BLaER1 (cell line): ENCODE data around the gene ADAMTS6.
"Not testable (repeated sequence)": the region's sequence is repeated elsewhere in the genome, so short reads cannot be mapped to it uniquely, and the experiment has no call there.

Experiments
- H3K27ac ChIP-seq: shearing (Covaris generic); formaldehyde crosslinking; 2 replicates; pipeline ENCODE4 v1.8.1; 2022
- H3K27me3 ChIP-seq: shearing (Covaris generic); formaldehyde crosslinking; 2 replicates; pipeline ENCODE4 v1.8.1; 2022
- H3K36me3 ChIP-seq: shearing (Covaris generic); formaldehyde crosslinking; 2 replicates; pipeline ENCODE4 v1.8.1; 2022
- H3K4me1 ChIP-seq: shearing (Covaris generic); formaldehyde crosslinking; 2 replicates; pipeline ENCODE4 v1.8.1; 2022
- H3K4me2 ChIP-seq: shearing (Covaris generic); formaldehyde crosslinking; 2 replicates; pipeline ENCODE4 v1.8.1; 2022
- H3K4me3 ChIP-seq: shearing (Covaris generic); formaldehyde crosslinking; 2 replicates; pipeline ENCODE4 v1.8.1; 2022
- H3K9ac ChIP-seq: shearing (Covaris generic); formaldehyde crosslinking; 2 replicates; pipeline ENCODE4 v1.8.1; 2022
- H3K9me3 ChIP-seq: shearing (Covaris generic); formaldehyde crosslinking; 2 replicates; pipeline ENCODE4 v1.8.1; 2022
- H4K20me1 ChIP-seq: shearing (Covaris generic); formaldehyde crosslinking; 2 replicates; pipeline ENCODE4 v1.8.1; 2022
- Cebpa-rat ChIP-seq: shearing (Covaris generic); IDR thresholded peaks from 2 replicates; pipeline ENCODE4 v1.8.1; 2022

The ADAMTS6 gene

GRCh38 chr5:65481635-65482295, at the start of gene ADAMTS6:
Gene ADAMTS6 (minus strand): TSS chr5:65481920. CDS start chr5:65473673, 8,247 bp downstream.
- Histone ChIP-seq H3K4me3 (peak within 1 kb of the TSS; percentile 70), H3K27me3 (no peaks in the 10 kb centered on the region)

GRCh38 chr5:65530904-65531303, 49.2 kb upstream of the ADAMTS6 start:
- no peak overlapping the region for H3K4me3 ChIP-seq
- no peak overlapping the region for H3K27ac ChIP-seq
- H3K4me1 ChIP-seq: no peaks in the 10 kb centered on the region
- no peaks in the 10 kb centered on the region for H3K9me3 ChIP-seq
- no peak overlapping the region for H3K9ac ChIP-seq
- H3K36me3 ChIP-seq: peaks cover 58% of the 10 kb centered on the region
- no peaks in the 10 kb centered on the region for H4K20me1 ChIP-seq
- TF ChIP-seq Cebpa-rat: no peak
- H3K4me2 ChIP-seq: no peak overlapping the region
- no peaks in the 10 kb centered on the region for H3K27me3 ChIP-seq

More at GRCh38 chr5:65481635-65482295, at the start of gene ADAMTS6:
- Histone ChIP-seq H4K20me1 (no peaks in the 10 kb centered on the region), H3K4me2 (peak within 1 kb of the TSS; percentile 79), H3K27ac (peak within 1 kb of the TSS; percentile 56; the same call in 1 of the 2 replicates), H3K36me3 (0 out of 2 replicates have a peak, but pooled peaks cover under 1% of the 10 kb centered on the region), H3K4me1 (peaks cover 9% of the 10 kb centered on the region), H3K9ac (peak within 1 kb of the TSS; percentile 74), H3K9me3 (peaks cover 3% of the 10 kb centered on the region; the same call in 1 of the 2 replicates)
- no peak for TF ChIP-seq Cebpa-rat

- no peaks in the 10 kb centered on the region for H3K4me1 ChIP-seq
- H3K27me3 ChIP-seq: no peaks in the 10 kb centered on the region
- H3K27ac ChIP-seq: no peak overlapping the region
- H3K4me3 ChIP-seq: no peak overlapping the region
- H4K20me1 ChIP-seq: no peaks in the 10 kb centered on the region
- TF ChIP-seq Cebpa-rat: no peak
- H3K36me3 ChIP-seq: peaks cover 62% of the 10 kb centered on the region
- H3K9ac ChIP-seq: no peak overlapping the region
- H3K4me2 ChIP-seq: no peak overlapping the region
- H3K9me3 ChIP-seq: no peaks in the 10 kb centered on the region
Measured at GRCh38 chr5:65525726-65526125, 44.0 kb upstream of the ADAMTS6 start.

GRCh38 chr5:65512170-65512937, 30.6 kb upstream of the ADAMTS6 start:
- Histone ChIP-seq H3K27ac (no peak overlapping the region), H3K4me3 (no peak overlapping the region), H3K36me3 (peaks cover 14% of the 10 kb centered on the region), H3K4me2 (no peak overlapping the region), H3K9me3 (no peaks in the 10 kb centered on the region), H4K20me1 (no peaks in the 10 kb centered on the region), H3K4me1 (no peaks in the 10 kb centered on the region), H3K9ac (no peak overlapping the region), H3K27me3 (no peaks in the 10 kb centered on the region)
- TF ChIP-seq Cebpa-rat: no peak

- Histone ChIP-seq H3K4me1 (no peaks in the 10 kb centered on the region), H3K9ac (no peak overlapping the region), H4K20me1 (no peaks in the 10 kb centered on the region), H3K4me2 (no peak overlapping the region), H3K4me3 (no peak overlapping the region), H3K27me3 (no peaks in the 10 kb centered on the region), H3K36me3 (peaks cover 6% of the 10 kb centered on the region; the same call in 1 of the 2 replicates), H3K9me3 (no peaks in the 10 kb centered on the region), H3K27ac (no peak overlapping the region)
- no peak for TF ChIP-seq Cebpa-rat
Measured at GRCh38 chr5:65508978-65509377, 27.3 kb upstream of the ADAMTS6 start.

GRCh38 chr5:65506961-65507360, 25.2 kb upstream of the ADAMTS6 start:
- H3K9me3 ChIP-seq: peaks cover 2% of the 10 kb centered on the region
- no peak for TF ChIP-seq Cebpa-rat
- H3K27ac ChIP-seq: no peak overlapping the region
- H3K4me2 ChIP-seq: no peak overlapping the region
- H3K4me3 ChIP-seq: no peak overlapping the region
- no peaks in the 10 kb centered on the region for H4K20me1 ChIP-seq
- H3K36me3 ChIP-seq: peaks cover 15% of the 10 kb centered on the region
- H3K4me1 ChIP-seq: no peaks in the 10 kb centered on the region
- H3K27me3 ChIP-seq: no peaks in the 10 kb centered on the region
- H3K9ac ChIP-seq: no peak overlapping the region

- no peaks in the 10 kb centered on the region for H3K27me3 ChIP-seq
- H3K4me1 ChIP-seq: no peaks in the 10 kb centered on the region
- peaks cover 26% of the 10 kb centered on the region; the same call in 1 of the 2 replicates for H3K36me3 ChIP-seq
- no peak overlapping the region for H3K9ac ChIP-seq
- H3K9me3 ChIP-seq: peaks cover 3% of the 10 kb centered on the region; the same call in 1 of the 2 replicates
- no peak overlapping the region for H3K27ac ChIP-seq
- H4K20me1 ChIP-seq: no peaks in the 10 kb centered on the region
- no peak for TF ChIP-seq Cebpa-rat
- no peak overlapping the region for H3K4me2 ChIP-seq
- no peak overlapping the region for H3K4me3 ChIP-seq
Measured at GRCh38 chr5:65489119-65489518, 7.4 kb upstream of the ADAMTS6 start.

- H3K36me3 ChIP-seq: peaks cover 26% of the 10 kb centered on the region; the same call in 1 of the 2 replicates
- not testable (repeated sequence) for H3K27ac ChIP-seq, H3K9ac ChIP-seq, H3K4me3 ChIP-seq, H4K20me1 ChIP-seq, H3K27me3 ChIP-seq, H3K4me1 ChIP-seq, H3K4me2 ChIP-seq, H3K9me3 ChIP-seq
Measured at GRCh38 chr5:65488038-65488687, 6.4 kb upstream of the ADAMTS6 start.

GRCh38 chr5:65486803-65487202, 5.1 kb upstream of the ADAMTS6 start:
- H4K20me1 ChIP-seq, H3K9me3 ChIP-seq, H3K27me3 ChIP-seq, H3K4me3 ChIP-seq, H3K4me1 ChIP-seq, H3K9ac ChIP-seq, H3K4me2 ChIP-seq, H3K27ac ChIP-seq: not testable (repeated sequence)
- peaks cover 26% of the 10 kb centered on the region; the same call in 1 of the 2 replicates for H3K36me3 ChIP-seq

GRCh38 chr5:65485405-65485804, 3.7 kb upstream of the ADAMTS6 start:
- H3K4me3 ChIP-seq: no peak overlapping the region
- no peaks in the 10 kb centered on the region for H4K20me1 ChIP-seq
- H3K9me3 ChIP-seq: peaks cover 3% of the 10 kb centered on the region; the same call in 1 of the 2 replicates
- peaks cover 24% of the 10 kb centered on the region; the same call in 1 of the 2 replicates for H3K36me3 ChIP-seq
- H3K27ac ChIP-seq: no peak overlapping the region
- no peaks in the 10 kb centered on the region for H3K4me1 ChIP-seq
- TF ChIP-seq Cebpa-rat: no peak
- H3K27me3 ChIP-seq: no peaks in the 10 kb centered on the region
- no peak overlapping the region for H3K9ac ChIP-seq
- H3K4me2 ChIP-seq: no peak overlapping the region
